Measurements from ENCODE around the gene VASH2.

GRCh38 chr1:212915245-212916091 lies 34.9 kb upstream of the VASH2 start:
- TF ChIP-seq CTCF (IDR thresholded peaks at IDR 0.05) (no peak), POLR2A (IDR thresholded peaks at IDR 0.05) (no peak)

Data from vagina (tissue), 2 donors.